ENCODE measurements around the gene ARL6IP1.

ARL6IP1 gene

DNA sequence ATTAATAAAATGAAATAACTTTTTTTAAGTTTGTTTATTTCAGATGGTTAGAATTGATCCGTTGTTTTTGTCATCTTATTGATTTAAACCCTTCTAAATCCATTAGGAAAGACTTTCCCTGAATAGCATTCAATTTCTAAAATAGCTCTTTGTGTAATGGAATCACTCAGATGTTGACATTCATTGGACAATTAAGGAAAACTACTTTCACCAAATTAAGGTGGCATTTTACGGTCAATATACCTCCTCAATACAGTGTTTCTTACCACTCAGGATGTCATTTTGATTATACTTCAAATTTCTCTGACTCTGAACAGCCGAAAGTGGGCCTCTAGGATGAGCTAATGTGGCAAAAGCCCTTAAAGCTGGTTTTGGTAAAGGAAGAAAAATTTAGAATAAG, 1.8 kb downstream of the ARL6IP1 start:
- peak overlapping the region; percentile 99 for H3K4me3 ChIP-seq (replicated peaks; ENCODE audit: low read depth, low read length)
- H3K36me3 ChIP-seq (ENCODE audit: control insufficient read depth, insufficient read depth, low read length), result peaks cover 5% of the 10 kb centered on the region
- DNase-seq (ENCODE audit: extremely low read depth, insufficient read length), result no peak

GRCh38 chr16:18797746-18798145, 3.6 kb downstream of the ARL6IP1 start:
- no peak for TF ChIP-seq CTCF (IDR thresholded peaks at IDR 0.05; ENCODE audit: insufficient read depth, low read length, poor library complexity, severe bottlenecking)
- H3K36me3 ChIP-seq (ENCODE audit: control insufficient read depth, insufficient read depth, low read length), result peaks cover 10% of the 10 kb centered on the region
- no peak overlapping the region for H3K4me3 ChIP-seq (replicated peaks; ENCODE audit: low read depth, low read length)
- DNase-seq (ENCODE audit: extremely low read depth, insufficient read length), result no peak
- H3K27me3 ChIP-seq (replicated peaks; ENCODE audit: control insufficient read depth, insufficient read depth, low read length), result no peaks in the 10 kb centered on the region

More for the DNA sequence above, 1.8 kb downstream of the ARL6IP1 start:
- TF ChIP-seq CTCF (IDR thresholded peaks at IDR 0.05; ENCODE audit: insufficient read depth, low read length, poor library complexity, severe bottlenecking), result no peak
- H3K27me3 ChIP-seq (replicated peaks; ENCODE audit: control insufficient read depth, insufficient read depth, low read length), result no peaks in the 10 kb centered on the region

GRCh38 chr16:18796377-18796776, 5.0 kb downstream of the ARL6IP1 start:
- Histone ChIP-seq H3K4me3 (replicated peaks; ENCODE audit: low read depth, low read length) (no peak overlapping the region), H3K36me3 (ENCODE audit: control insufficient read depth, insufficient read depth, low read length) (peaks cover 11% of the 10 kb centered on the region), H3K27me3 (replicated peaks; ENCODE audit: control insufficient read depth, insufficient read depth, low read length) (no peaks in the 10 kb centered on the region)
- no peak for DNase-seq (ENCODE audit: extremely low read depth, insufficient read length)
- TF ChIP-seq CTCF (IDR thresholded peaks at IDR 0.05; ENCODE audit: insufficient read depth, low read length, poor library complexity, severe bottlenecking), result no peak

DNA sequence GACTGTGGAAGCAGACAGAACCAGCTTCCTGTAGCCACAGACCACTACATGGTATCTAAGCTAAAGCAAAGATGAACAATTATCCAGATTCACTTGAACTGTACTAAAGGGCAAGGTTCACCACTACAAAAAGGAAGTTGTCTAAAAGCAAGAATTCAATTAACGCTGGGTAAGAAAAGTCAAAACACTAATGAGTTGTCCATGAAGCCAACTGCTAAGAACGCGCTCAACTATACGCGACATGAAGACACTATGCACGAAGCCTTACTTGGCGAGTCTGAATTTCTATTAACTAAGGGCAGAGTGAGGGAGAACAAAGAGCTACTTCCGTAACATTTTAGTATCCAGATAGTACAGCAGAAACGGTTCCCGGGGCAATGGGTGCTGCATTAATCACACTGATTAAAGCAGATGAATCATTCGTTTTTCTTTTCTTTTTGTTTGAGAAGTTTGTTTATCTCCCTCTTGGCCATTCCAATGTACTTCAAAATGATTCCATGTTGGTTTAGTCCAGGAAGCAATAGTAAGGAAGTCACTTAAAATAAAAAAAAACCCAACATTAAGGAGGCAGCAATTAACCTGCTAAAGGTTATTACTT, 8.4 kb downstream of the ARL6IP1 start:
- no peak for TF ChIP-seq CTCF (IDR thresholded peaks at IDR 0.05; ENCODE audit: insufficient read depth, low read length, poor library complexity, severe bottlenecking)

GRCh38 chr16:18789850-18790706, 11.3 kb downstream of the ARL6IP1 start, which contains the start of gene RPS15A:
Gene RPS15A (minus strand): TSS chr16:18790334. CDS start chr16:18789113, 1,221 bp downstream.
- DNase-seq (ENCODE audit: extremely low read depth, insufficient read length), result peak; percentile 88
- Histone ChIP-seq H3K27me3 (replicated peaks; ENCODE audit: control insufficient read depth, insufficient read depth, low read length) (no peaks in the 10 kb centered on the region), H3K36me3 (ENCODE audit: control insufficient read depth, insufficient read depth, low read length) (peaks cover 19% of the 10 kb centered on the region), H3K4me3 (replicated peaks; ENCODE audit: low read depth, low read length) (peak within 1 kb of the TSS; percentile 70)
- no peak for TF ChIP-seq CTCF (IDR thresholded peaks at IDR 0.05; ENCODE audit: insufficient read depth, low read length, poor library complexity, severe bottlenecking)

More for the DNA sequence above, 8.4 kb downstream of the ARL6IP1 start:
- H3K4me3 ChIP-seq (replicated peaks; ENCODE audit: low read depth, low read length), result no peak overlapping the region
- H3K36me3 ChIP-seq (ENCODE audit: control insufficient read depth, insufficient read depth, low read length), result peaks cover 13% of the 10 kb centered on the region
- DNase-seq (ENCODE audit: extremely low read depth, insufficient read length), result no peak
- no peaks in the 10 kb centered on the region for H3K27me3 ChIP-seq (replicated peaks; ENCODE audit: control insufficient read depth, insufficient read depth, low read length)
